GM10248 (cell line): ENCODE data around the gene STX8.

ENCODE experiments used
- CTCF ChIA-PET: fragments of 300-600 bp; sonication (Branson Sonifier 250); formaldehyde crosslinking; extraction: SDS; loops from one replicate; lab custom pipeline; 2021; ENCODE audit warnings: antibody characterized with exemption; lab: Yijun Ruan, JAX
- POLR2A ChIA-PET: fragments of 350-650 bp; sonication (Branson Sonifier 250); formaldehyde crosslinking; extraction: SDS; loops from one replicate; lab custom pipeline; 2020; ENCODE audit warnings: antibody characterized with exemption; lab: Yijun Ruan, JAX
- DNase-seq: peaks from one replicate; pipeline ENCODE4 v3.0.0; 2012; ENCODE audit errors: extremely low spot score
- CTCF ChIP-seq: IDR thresholded peaks from 2 replicates; pipeline ENCODE4 v1.5.1; 2012; ENCODE audit warnings: mild to moderate bottlenecking, low read depth; ENCODE audit errors: extremely low read depth, missing control alignments, control extremely low read depth

Gene STX8

GRCh38 chr17:9290226-9290613 is 285.4 kb downstream of the STX8 start:
- POLR2A ChIA-PET, result no interaction called here
- no peak for TF ChIP-seq CTCF
- CTCF ChIA-PET, result interaction anchor here (0.7 to 3.3 kb wide), 5 partner anchors 12 to 287 kb away, joined by 3 to 12 read pairs (median 6); no protein-coding TSS in a partner anchor
- no peak for DNase-seq

- CTCF ChIA-PET, result no interaction called here
- POLR2A ChIA-PET, result no interaction called here
- no peak for TF ChIP-seq CTCF
- no peak for DNase-seq
Observed at GRCh38 chr17:9287306-9287705, 288.3 kb downstream of the STX8 start.

- no peak for DNase-seq
- POLR2A ChIA-PET, result interaction anchor here (0.5 kb wide), 1 partner anchor 8 kb away, joined by 4 read pairs; no protein-coding TSS in a partner anchor
Observed at GRCh38 chr17:9286434-9286833, 289.2 kb downstream of the STX8 start.

GRCh38 chr17:9285602-9286427 is 289.8 kb downstream of the STX8 start:
- no peak for DNase-seq
- TF ChIP-seq CTCF, result no peak
- POLR2A ChIA-PET, result no interaction called here
- CTCF ChIA-PET, result no interaction called here

More at GRCh38 chr17:9286434-9286833, 289.2 kb downstream of the STX8 start:
- no peak for TF ChIP-seq CTCF
- CTCF ChIA-PET, result no interaction called here

- ChIA-PET CTCF (interaction anchor here (2.7 kb wide), 1 partner anchor 7 kb away, joined by 11 read pairs; no protein-coding TSS in a partner anchor), POLR2A (no interaction called here)
- no peak for DNase-seq
- no peak for TF ChIP-seq CTCF
Observed at GRCh38 chr17:9284884-9285283, 290.7 kb downstream of the STX8 start.

- CTCF ChIA-PET, result interaction anchor here (2.7 kb wide), 1 partner anchor 8 kb away, joined by 11 read pairs; no protein-coding TSS in a partner anchor
- POLR2A ChIA-PET, result no interaction called here
- DNase-seq, result no peak
- TF ChIP-seq CTCF, result no peak
Observed at GRCh38 chr17:9283909-9284308, 291.7 kb downstream of the STX8 start.
